HepG2 (cell line): ENCODE results near the gene CACNA1H. TPM values are rescaled to one million over a fixed set of nuclear protein-coding genes. Genes with fewer than 3 reads are reported as not detected.
A peak's percentile ranks its signal among the peaks of the same experiment; 100 is the strongest.

Experiments used
- CBX2 ChIP-seq, 2 experiments: fragments of 200-600 bp in 1 of 2; sonication (generic); formaldehyde crosslinking in 1 of 2; IDR thresholded peaks; 2 replicates each; pipeline versions ENCODE4 v1.7.0 to v1.8.1; 2018 to 2022; ENCODE audit warnings: low read depth in 2 of 2, low read length in 1 of 2, mild to moderate bottlenecking in 1 of 2, missing genetic modification reagents in 1 of 2
- CREM ChIP-seq, 2 experiments: sonication (generic) in 1 of 2; formaldehyde crosslinking in 1 of 2; IDR thresholded peaks; 2 replicates each; pipeline versions ENCODE4 v1.4.0 to v1.6.1; 2016 to 2020; ENCODE audit warnings: antibody characterized with exemption in 1 of 2, mild to moderate bottlenecking in 1 of 2, missing genetic modification reagents in 1 of 2
- EZH2 ChIP-seq: conservative IDR thresholded peaks from 2 replicates; pipeline ENCODE4 v1.6.1; 2012; ENCODE audit warnings: mild to moderate bottlenecking, low read depth, low read length, moderate library complexity
- GATAD1 ChIP-seq: IDR thresholded peaks from 2 replicates; pipeline ENCODE4 v1.6.1; 2016; ENCODE audit warnings: missing genetic modification reagents, missing compliant biosample characterization
- GZF1 ChIP-seq: sonication (generic); formaldehyde crosslinking; IDR thresholded peaks from 2 replicates; pipeline ENCODE4 v1.5.1; 2020; ENCODE audit warnings: mild to moderate bottlenecking, missing genetic modification reagents
- MZF1 ChIP-seq: sonication (generic); formaldehyde crosslinking; IDR thresholded peaks from 2 replicates; pipeline ENCODE4 v1.8.1; 2023; ENCODE audit warnings: mild to moderate bottlenecking, missing genetic modification reagents, borderline replicate concordance
- PAF1 ChIP-seq: IDR thresholded peaks from 2 replicates; pipeline ENCODE4 v1.6.1; 2016; ENCODE audit warnings: missing genetic modification reagents, missing compliant biosample characterization
- PITX1 ChIP-seq: sonication (generic); formaldehyde crosslinking; IDR thresholded peaks from 2 replicates; pipeline ENCODE4 v1.5.1; 2020; ENCODE audit warnings: mild to moderate bottlenecking, missing genetic modification reagents
- RFX3 ChIP-seq: IDR thresholded peaks from 2 replicates; pipeline ENCODE4 v1.6.1; 2016; ENCODE audit warnings: missing biosample characterization, missing genetic modification reagents
- RNF2 ChIP-seq: fragments of 450-650 bp; conservative IDR thresholded peaks from 2 replicates; pipeline ENCODE4 v1.6.1; 2016; ENCODE audit warnings: low read depth
- TBL1XR1 ChIP-seq: fragments of 150-350 bp; IDR thresholded peaks from 2 replicates; pipeline ENCODE4 v1.6.1; 2014; ENCODE audit warnings: borderline replicate concordance, low read length; ENCODE audit not compliant: partially characterized antibody
- YY1 ChIP-seq: IDR thresholded peaks from 2 replicates; pipeline ENCODE4 v1.6.1; 2011; ENCODE audit warnings: low read length, low read depth, moderate library complexity, mild to moderate bottlenecking; ENCODE audit not compliant: insufficient read depth, insufficient replicate concordance
- ZC3H4 ChIP-seq: sonication (generic); formaldehyde crosslinking; IDR thresholded peaks from 2 replicates; pipeline ENCODE4 v1.4.0; 2020; ENCODE audit warnings: missing genetic modification reagents, borderline replicate concordance
- ZNF235 ChIP-seq: sonication (generic); formaldehyde crosslinking; IDR thresholded peaks from 2 replicates; pipeline ENCODE4 v1.8.1; 2023; ENCODE audit warnings: mild to moderate bottlenecking, missing genetic modification reagents, borderline replicate concordance
- ZNF253 ChIP-seq: sonication (generic); formaldehyde crosslinking; IDR thresholded peaks from 2 replicates; pipeline ENCODE4 v1.8.0; 2022; ENCODE audit warnings: mild to moderate bottlenecking, missing genetic modification reagents, borderline replicate concordance
- ZNF343 ChIP-seq: sonication (generic); formaldehyde crosslinking; IDR thresholded peaks from 2 replicates; pipeline ENCODE4 v1.4.0; 2020; ENCODE audit warnings: mild to moderate bottlenecking, missing genetic modification reagents
- ZNF432 ChIP-seq: sonication (generic); formaldehyde crosslinking; IDR thresholded peaks from 2 replicates; pipeline ENCODE4 v1.5.0; 2020; ENCODE audit warnings: missing genetic modification reagents, mild to moderate bottlenecking, borderline replicate concordance
- polyA plus RNA-seq, 8 experiments: library from polyadenylated mRNA; depleted of rRNA in 3 of 8; stranded (reverse) in 7 of 8; unstranded in 1 of 8; fragments of >200 nt; fragmentation: Illumina TruSeq in 4 of 8; extraction: Trizol in 4 of 8; gene quantifications; 2 replicates each; pipeline versions ENCODE4 v1.2.1 to v1.2.3, GENCODE V29; 2011 to 2016; ENCODE audit warnings: low read depth in 4 of 8, missing spikeins in 1 of 8, mixed read lengths in 1 of 8; ENCODE audit not compliant: insufficient read depth in 1 of 8
- total RNA-seq, 5 experiments: library from RNA; depleted of rRNA; stranded (reverse); fragments of >200 nt; fragmentation: Illumina TruSeq; extraction: Trizol; gene quantifications; 2 replicates each; pipeline ENCODE4 v1.2.3, GENCODE V29; 2016; ENCODE audit warnings: low read depth in 1 of 5
- TF ChIP-seq, protein P1 (sequence below): sonication (generic); formaldehyde crosslinking; conservative IDR thresholded peaks from 2 replicates; pipeline ENCODE4 v1.8.0; 2022; ENCODE audit warnings: missing genetic modification reagents
- TF ChIP-seq, protein P2 (sequence below): sonication (generic); formaldehyde crosslinking; IDR thresholded peaks from 2 replicates; pipeline ENCODE4 v1.4.0; 2020; ENCODE audit warnings: missing genetic modification reagents, borderline replicate concordance
- TF ChIP-seq, protein P3 (sequence below): sonication (generic); formaldehyde crosslinking; IDR thresholded peaks from 2 replicates; pipeline ENCODE4 v1.4.0; 2020; ENCODE audit warnings: missing genetic modification reagents
- TF ChIP-seq, protein P4 (sequence below): sonication (generic); formaldehyde crosslinking; IDR thresholded peaks from 2 replicates; pipeline ENCODE4 v1.5.1; 2020; ENCODE audit warnings: mild to moderate bottlenecking, missing genetic modification reagents, borderline replicate concordance
- TF ChIP-seq, protein P5 (sequence below): sonication (generic); formaldehyde crosslinking; IDR thresholded peaks from 2 replicates; pipeline ENCODE4 v1.9.0; 2022; ENCODE audit warnings: low read depth, missing genetic modification reagents

The CACNA1H gene
- total and polyA plus RNA-seq, 2 of the 13 experiments (the other 11 are each of a cell fraction or from before 2014, with no cell fraction given), result 0.40 to 1.8 TPM

DNA sequence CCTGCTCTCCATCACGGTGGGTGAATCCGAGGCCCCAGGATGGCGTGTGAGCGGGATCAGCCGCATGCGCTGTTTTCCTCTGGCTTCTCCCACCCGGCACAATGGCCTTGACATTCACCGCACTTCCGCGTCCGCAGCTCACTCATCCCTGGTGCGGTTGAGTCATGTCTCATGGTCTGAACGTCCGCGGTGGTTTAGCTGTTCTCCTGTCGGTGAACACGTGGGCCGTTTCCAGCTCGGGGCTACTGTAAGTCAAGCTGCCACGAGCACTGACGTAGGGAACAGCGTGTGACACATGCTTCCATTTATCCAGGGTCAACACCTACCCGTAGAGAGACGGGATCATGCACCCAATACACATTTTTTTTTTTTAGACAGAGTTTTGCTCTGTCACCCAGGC is 15.3 kb upstream of the CACNA1H start (continued):
- TF ChIP-seq ZNF235 (CRISPR knock-in tag) (no peak), YY1 (no peak), PITX1 (CRISPR knock-in tag) (no peak), RNF2 (peak; percentile 91), PAF1 (CRISPR knock-in tag) (no peak), GZF1 (CRISPR knock-in tag) (no peak), TBL1XR1 (no peak), RFX3 (CRISPR knock-in tag) (no peak), CREM (IDR thresholded peaks at IDR 0.05) (peak; percentile 34), CREM (CRISPR knock-in tag; IDR thresholded peaks at IDR 0.05) (no peak), GATAD1 (CRISPR knock-in tag) (peak; percentile 50; the same call in 1 of the 2 replicates), ZNF432 (CRISPR knock-in tag) (no peak), EZH2 (no peak), ZNF343 (CRISPR knock-in tag) (no peak), MZF1 (CRISPR knock-in tag) (no peak), ZC3H4 (CRISPR knock-in tag) (no peak), ZNF253 (CRISPR knock-in tag) (no peak), CBX2 (IDR thresholded peaks at IDR 0.05; ENCODE audit: low read depth, low read length) (no peak), CBX2 (CRISPR knock-in tag; IDR thresholded peaks at IDR 0.05; ENCODE audit: low read depth) (no peak)
- TF ChIP-seq, protein P1, sequence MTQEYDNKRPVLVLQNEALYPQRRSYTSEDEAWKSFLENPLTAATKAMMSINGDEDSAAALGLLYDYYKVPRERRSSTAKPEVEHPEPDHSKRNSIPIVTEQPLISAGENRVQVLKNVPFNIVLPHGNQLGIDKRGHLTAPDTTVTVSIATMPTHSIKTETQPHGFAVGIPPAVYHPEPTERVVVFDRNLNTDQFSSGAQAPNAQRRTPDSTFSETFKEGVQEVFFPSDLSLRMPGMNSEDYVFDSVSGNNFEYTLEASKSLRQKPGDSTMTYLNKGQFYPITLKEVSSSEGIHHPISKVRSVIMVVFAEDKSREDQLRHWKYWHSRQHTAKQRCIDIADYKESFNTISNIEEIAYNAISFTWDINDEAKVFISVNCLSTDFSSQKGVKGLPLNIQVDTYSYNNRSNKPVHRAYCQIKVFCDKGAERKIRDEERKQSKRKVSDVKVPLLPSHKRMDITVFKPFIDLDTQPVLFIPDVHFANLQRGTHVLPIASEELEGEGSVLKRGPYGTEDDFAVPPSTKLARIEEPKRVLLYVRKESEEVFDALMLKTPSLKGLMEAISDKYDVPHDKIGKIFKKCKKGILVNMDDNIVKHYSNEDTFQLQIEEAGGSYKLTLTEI (CRISPR knock-in tag), result no peak
- TF ChIP-seq, protein P2, sequence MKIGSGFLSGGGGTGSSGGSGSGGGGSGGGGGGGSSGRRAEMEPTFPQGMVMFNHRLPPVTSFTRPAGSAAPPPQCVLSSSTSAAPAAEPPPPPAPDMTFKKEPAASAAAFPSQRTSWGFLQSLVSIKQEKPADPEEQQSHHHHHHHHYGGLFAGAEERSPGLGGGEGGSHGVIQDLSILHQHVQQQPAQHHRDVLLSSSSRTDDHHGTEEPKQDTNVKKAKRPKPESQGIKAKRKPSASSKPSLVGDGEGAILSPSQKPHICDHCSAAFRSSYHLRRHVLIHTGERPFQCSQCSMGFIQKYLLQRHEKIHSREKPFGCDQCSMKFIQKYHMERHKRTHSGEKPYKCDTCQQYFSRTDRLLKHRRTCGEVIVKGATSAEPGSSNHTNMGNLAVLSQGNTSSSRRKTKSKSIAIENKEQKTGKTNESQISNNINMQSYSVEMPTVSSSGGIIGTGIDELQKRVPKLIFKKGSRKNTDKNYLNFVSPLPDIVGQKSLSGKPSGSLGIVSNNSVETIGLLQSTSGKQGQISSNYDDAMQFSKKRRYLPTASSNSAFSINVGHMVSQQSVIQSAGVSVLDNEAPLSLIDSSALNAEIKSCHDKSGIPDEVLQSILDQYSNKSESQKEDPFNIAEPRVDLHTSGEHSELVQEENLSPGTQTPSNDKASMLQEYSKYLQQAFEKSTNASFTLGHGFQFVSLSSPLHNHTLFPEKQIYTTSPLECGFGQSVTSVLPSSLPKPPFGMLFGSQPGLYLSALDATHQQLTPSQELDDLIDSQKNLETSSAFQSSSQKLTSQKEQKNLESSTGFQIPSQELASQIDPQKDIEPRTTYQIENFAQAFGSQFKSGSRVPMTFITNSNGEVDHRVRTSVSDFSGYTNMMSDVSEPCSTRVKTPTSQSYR (CRISPR knock-in tag), result no peak
- TF ChIP-seq, protein P3, sequence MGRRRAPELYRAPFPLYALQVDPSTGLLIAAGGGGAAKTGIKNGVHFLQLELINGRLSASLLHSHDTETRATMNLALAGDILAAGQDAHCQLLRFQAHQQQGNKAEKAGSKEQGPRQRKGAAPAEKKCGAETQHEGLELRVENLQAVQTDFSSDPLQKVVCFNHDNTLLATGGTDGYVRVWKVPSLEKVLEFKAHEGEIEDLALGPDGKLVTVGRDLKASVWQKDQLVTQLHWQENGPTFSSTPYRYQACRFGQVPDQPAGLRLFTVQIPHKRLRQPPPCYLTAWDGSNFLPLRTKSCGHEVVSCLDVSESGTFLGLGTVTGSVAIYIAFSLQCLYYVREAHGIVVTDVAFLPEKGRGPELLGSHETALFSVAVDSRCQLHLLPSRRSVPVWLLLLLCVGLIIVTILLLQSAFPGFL (CRISPR knock-in tag), result no peak
- TF ChIP-seq, protein P4, sequence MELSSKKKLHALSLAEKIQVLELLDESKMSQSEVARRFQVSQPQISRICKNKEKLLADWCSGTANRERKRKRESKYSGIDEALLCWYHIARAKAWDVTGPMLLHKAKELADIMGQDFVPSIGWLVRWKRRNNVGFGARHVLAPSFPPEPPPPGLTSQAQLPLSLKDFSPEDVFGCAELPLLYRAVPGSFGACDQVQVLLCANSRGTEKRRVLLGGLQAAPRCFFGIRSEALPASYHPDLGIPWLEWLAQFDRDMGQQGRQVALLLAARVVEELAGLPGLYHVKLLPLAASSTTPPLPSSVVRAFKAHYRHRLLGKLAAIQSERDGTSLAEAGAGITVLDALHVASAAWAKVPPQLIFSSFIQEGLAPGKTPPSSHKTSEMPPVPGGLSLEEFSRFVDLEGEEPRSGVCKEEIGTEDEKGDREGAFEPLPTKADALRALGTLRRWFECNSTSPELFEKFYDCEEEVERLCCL (CRISPR knock-in tag), result no peak
- TF ChIP-seq, protein P5, sequence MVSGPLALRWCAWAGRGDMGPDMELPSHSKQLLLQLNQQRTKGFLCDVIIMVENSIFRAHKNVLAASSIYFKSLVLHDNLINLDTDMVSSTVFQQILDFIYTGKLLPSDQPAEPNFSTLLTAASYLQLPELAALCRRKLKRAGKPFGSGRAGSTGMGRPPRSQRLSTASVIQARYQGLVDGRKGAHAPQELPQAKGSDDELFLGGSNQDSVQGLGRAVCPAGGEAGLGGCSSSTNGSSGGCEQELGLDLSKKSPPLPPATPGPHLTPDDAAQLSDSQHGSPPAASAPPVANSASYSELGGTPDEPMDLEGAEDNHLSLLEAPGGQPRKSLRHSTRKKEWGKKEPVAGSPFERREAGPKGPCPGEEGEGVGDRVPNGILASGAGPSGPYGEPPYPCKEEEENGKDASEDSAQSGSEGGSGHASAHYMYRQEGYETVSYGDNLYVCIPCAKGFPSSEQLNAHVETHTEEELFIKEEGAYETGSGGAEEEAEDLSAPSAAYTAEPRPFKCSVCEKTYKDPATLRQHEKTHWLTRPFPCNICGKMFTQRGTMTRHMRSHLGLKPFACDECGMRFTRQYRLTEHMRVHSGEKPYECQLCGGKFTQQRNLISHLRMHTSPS, result no peak
